ENCODE measurements around the gene PPP1R12C. TPM values are rescaled to one million over a fixed set of nuclear protein-coding genes. Genes with fewer than 3 reads are reported as not detected.

Gene PPP1R12C
- total RNA-seq, 1 donor from 2014 or later: 62.9 TPM

- DNase-seq (ENCODE audit: low read depth): no peak
- no peak for TF ChIP-seq CTCF (IDR thresholded peaks at IDR 0.05; ENCODE audit: insufficient read depth, low read length, poor library complexity, severe bottlenecking)
- Histone ChIP-seq H3K36me3 (ENCODE audit: control insufficient read depth, insufficient read depth, low read length) (peaks cover 1% of the 10 kb centered on the region), H3K27me3 (ENCODE audit: control insufficient read depth, insufficient read depth, low read length) (no peaks in the 10 kb centered on the region), H3K4me3 (ENCODE audit: low read depth, low read length) (no peak overlapping the region)
Measured at GRCh38 chr19:55050749-55051532, 66.5 kb downstream of the PPP1R12C start.

- no peak overlapping the region for H3K4me3 ChIP-seq (ENCODE audit: low read depth, low read length)
- peaks cover 4% of the 10 kb centered on the region for H3K36me3 ChIP-seq (ENCODE audit: control insufficient read depth, insufficient read depth, low read length)
- DNase-seq (ENCODE audit: low read depth): no peak
- no peak for TF ChIP-seq CTCF (IDR thresholded peaks at IDR 0.05; ENCODE audit: insufficient read depth, low read length, poor library complexity, severe bottlenecking)
- H3K27me3 ChIP-seq (ENCODE audit: control insufficient read depth, insufficient read depth, low read length): no peaks in the 10 kb centered on the region
Measured at GRCh38 chr19:55048446-55048845, 69.0 kb downstream of the PPP1R12C start.

GRCh38 chr19:55047951-55048350 lies 69.5 kb downstream of the PPP1R12C start:
- TF ChIP-seq CTCF (IDR thresholded peaks at IDR 0.05; ENCODE audit: insufficient read depth, low read length, poor library complexity, severe bottlenecking): no peak
- H3K4me3 ChIP-seq (ENCODE audit: low read depth, low read length): no peak overlapping the region
- no peaks in the 10 kb centered on the region for H3K27me3 ChIP-seq (ENCODE audit: control insufficient read depth, insufficient read depth, low read length)
- DNase-seq (ENCODE audit: low read depth): no peak
- peaks cover 4% of the 10 kb centered on the region for H3K36me3 ChIP-seq (ENCODE audit: control insufficient read depth, insufficient read depth, low read length)

GRCh38 chr19:55046975-55047622 lies 70.3 kb downstream of the PPP1R12C start:
- no peaks in the 10 kb centered on the region for H3K27me3 ChIP-seq (ENCODE audit: control insufficient read depth, insufficient read depth, low read length)
- DNase-seq (ENCODE audit: low read depth): no peak
- no peak for TF ChIP-seq CTCF (IDR thresholded peaks at IDR 0.05; ENCODE audit: insufficient read depth, low read length, poor library complexity, severe bottlenecking)
- no peak overlapping the region for H3K4me3 ChIP-seq (ENCODE audit: low read depth, low read length)
- H3K36me3 ChIP-seq (ENCODE audit: control insufficient read depth, insufficient read depth, low read length): peaks cover 4% of the 10 kb centered on the region

- no peak for DNase-seq (ENCODE audit: low read depth)
- H3K4me3 ChIP-seq (ENCODE audit: low read depth, low read length): no peak overlapping the region
- H3K27me3 ChIP-seq (ENCODE audit: control insufficient read depth, insufficient read depth, low read length): no peaks in the 10 kb centered on the region
- no peak for TF ChIP-seq CTCF (IDR thresholded peaks at IDR 0.05; ENCODE audit: insufficient read depth, low read length, poor library complexity, severe bottlenecking)
- H3K36me3 ChIP-seq (ENCODE audit: control insufficient read depth, insufficient read depth, low read length): peaks cover 4% of the 10 kb centered on the region
Measured at GRCh38 chr19:55044771-55045716, 72.4 kb downstream of the PPP1R12C start.
